ENCODE data around the gene GHRL. TPM values are rescaled to one million over a fixed set of nuclear protein-coding genes. Genes with fewer than 3 reads are reported as not detected.

Gene GHRL
- total RNA-seq, 1 donor from 2014 or later, result not detected

GRCh38 chr3:10334042-10334441 is 41.3 kb upstream of the GHRL start:
- no peak overlapping the region for H3K4me3 ChIP-seq (ENCODE audit: low read depth, low read length)
- TF ChIP-seq CTCF (conservative IDR thresholded peaks at IDR 0.05; ENCODE audit: low read depth, low read length), result no peak
- DNase-seq (ENCODE audit: low read depth), result no peak

- no peak for DNase-seq (ENCODE audit: low read depth)
These were observed 40.6 kb upstream of the GHRL start for GRCh38 chr3:10333349-10333650.

GRCh38 chr3:10332481-10333348 is 40.0 kb upstream of the GHRL start:
- DNase-seq (ENCODE audit: low read depth), result no peak
- no peak for TF ChIP-seq CTCF (conservative IDR thresholded peaks at IDR 0.05; ENCODE audit: low read depth, low read length)
- H3K4me3 ChIP-seq (ENCODE audit: low read depth, low read length), result no peak overlapping the region

More at GRCh38 chr3:10333349-10333650, 40.6 kb upstream of the GHRL start:
- no peak overlapping the region for H3K4me3 ChIP-seq (ENCODE audit: low read depth, low read length)
- TF ChIP-seq CTCF (conservative IDR thresholded peaks at IDR 0.05; ENCODE audit: low read depth, low read length), result no peak

GRCh38 chr3:10331320-10331719 is 38.6 kb upstream of the GHRL start:
- no peak for TF ChIP-seq CTCF (conservative IDR thresholded peaks at IDR 0.05; ENCODE audit: low read depth, low read length)
- no peak for DNase-seq (ENCODE audit: low read depth)

GRCh38 chr3:10330319-10330718 is 37.6 kb upstream of the GHRL start:
- no peak overlapping the region for H3K4me3 ChIP-seq (ENCODE audit: low read depth, low read length)
- TF ChIP-seq CTCF (conservative IDR thresholded peaks at IDR 0.05; ENCODE audit: low read depth, low read length), result no peak
- DNase-seq (ENCODE audit: low read depth), result no peak

More at GRCh38 chr3:10331320-10331719, 38.6 kb upstream of the GHRL start:
- H3K4me3 ChIP-seq (ENCODE audit: low read depth, low read length), result no peak overlapping the region

DNA sequence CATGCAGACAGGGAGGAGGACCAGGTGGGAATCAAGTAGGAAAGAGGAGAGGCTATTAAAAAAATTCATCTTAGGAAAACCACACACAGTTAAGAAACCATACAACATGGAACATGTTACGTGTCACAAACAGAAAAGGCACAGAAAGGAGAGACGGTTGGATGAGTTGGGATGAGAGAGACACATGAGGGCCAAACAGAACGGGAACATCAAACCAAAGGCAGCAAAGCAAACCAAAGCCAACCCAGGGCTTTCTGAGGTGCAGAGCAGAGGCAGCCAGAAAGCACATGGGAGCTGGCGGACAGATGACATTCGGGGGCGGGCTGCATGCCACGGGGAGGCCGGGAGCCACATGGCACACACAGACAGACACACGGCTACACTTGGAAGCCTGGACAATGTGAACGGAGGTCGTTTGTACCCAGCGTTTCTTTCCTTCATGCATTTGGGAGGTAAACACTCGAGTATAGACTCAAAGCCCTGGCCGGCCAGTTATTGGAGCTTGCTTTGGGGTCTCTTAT is 36.8 kb upstream of the GHRL start:
- DNase-seq (ENCODE audit: low read depth), result no peak
- TF ChIP-seq CTCF (conservative IDR thresholded peaks at IDR 0.05; ENCODE audit: low read depth, low read length), result no peak
- no peak overlapping the region for H3K4me3 ChIP-seq (ENCODE audit: low read depth, low read length)

Measured in epithelial cell of proximal tubule (primary cell).